ENCODE results near the gene TEKTIP1.

The TEKTIP1 gene

DNA sequence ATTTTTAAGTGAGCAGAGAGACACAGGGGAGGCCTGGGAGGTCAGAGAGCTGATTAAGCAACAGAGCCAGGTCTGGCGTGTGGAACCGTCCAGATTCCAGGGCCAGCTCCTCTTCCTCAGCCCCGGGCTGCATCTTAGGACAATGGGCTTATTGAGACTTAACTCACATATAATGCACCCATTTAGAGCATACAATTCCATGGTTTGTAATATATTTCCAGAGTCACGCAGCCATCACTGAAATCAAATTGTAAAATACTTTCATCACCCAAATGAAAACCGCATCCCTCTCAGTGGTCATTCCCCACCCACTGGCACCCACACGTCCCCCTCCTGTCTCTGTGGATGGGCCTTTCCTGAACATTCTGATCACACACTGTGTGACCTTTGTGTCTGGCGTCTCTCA is 31.6 kb downstream of the TEKTIP1 start:
- DNase-seq (ENCODE audit: low read depth): no peak
- no peak overlapping the region for H3K4me3 ChIP-seq (ENCODE audit: low read length)
- TF ChIP-seq CTCF (conservative IDR thresholded peaks at IDR 0.05; ENCODE audit: low read length): no peak

GRCh38 chr19:3572132-3572854 is 33.3 kb downstream of the TEKTIP1 start:
- H3K4me3 ChIP-seq (ENCODE audit: low read length): peak overlapping the region; percentile 78
- DNase-seq (ENCODE audit: low read depth): peak; percentile 100
- no peak for TF ChIP-seq CTCF (conservative IDR thresholded peaks at IDR 0.05; ENCODE audit: low read length)

- DNase-seq (ENCODE audit: low read depth): no peak
- peak within 1 kb of the TSS; percentile 80 for H3K4me3 ChIP-seq (ENCODE audit: low read length)
- TF ChIP-seq CTCF (conservative IDR thresholded peaks at IDR 0.05; ENCODE audit: low read length): no peak
Observed at GRCh38 chr19:3572855-3573161, 33.8 kb downstream of the TEKTIP1 start, which contains the start of gene HMG20B. Gene HMG20B, plus strand, starts transcription at chr19:3572944. Its CDS starts 366 bp downstream, at chr19:3573310.

DNA sequence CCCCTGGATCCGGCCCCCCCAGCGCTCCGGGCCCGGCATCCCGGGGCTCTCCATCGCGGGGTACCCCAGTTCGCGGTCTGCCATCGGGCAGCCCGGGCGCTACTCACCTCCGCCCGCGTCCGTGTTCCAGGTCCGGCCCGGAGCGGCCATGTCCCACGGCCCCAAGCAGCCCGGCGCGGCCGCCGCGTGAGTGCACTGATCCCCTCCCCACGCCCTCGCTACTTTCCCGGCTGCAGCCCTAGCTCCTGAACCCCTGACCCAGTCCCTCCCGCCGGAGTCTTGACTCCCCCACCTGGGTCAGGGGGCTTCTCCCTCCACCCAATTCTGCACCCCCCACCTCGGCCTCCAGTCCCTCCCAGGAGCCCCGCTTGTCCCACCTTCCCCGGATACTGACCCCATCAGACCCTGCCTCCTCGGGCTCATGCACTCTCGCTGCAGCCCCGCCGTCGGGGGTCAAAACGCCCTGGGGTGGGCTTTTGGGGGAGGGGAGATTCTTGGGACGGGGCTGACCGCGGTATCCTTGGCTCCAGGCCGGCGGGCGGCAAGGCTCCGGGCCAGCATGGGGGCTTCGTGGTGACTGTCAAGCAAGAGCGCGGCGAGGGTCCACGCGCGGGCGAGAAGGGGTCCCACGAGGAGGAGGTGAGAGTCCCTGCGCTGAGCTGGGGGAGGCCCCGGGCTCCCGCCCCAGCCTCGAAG is 34.3 kb downstream of the TEKTIP1 start:
- peak overlapping the region; percentile 80 for H3K4me3 ChIP-seq (ENCODE audit: low read length)
- no peak for DNase-seq (ENCODE audit: low read depth)
- TF ChIP-seq CTCF (conservative IDR thresholded peaks at IDR 0.05; ENCODE audit: low read length): no peak

DNA sequence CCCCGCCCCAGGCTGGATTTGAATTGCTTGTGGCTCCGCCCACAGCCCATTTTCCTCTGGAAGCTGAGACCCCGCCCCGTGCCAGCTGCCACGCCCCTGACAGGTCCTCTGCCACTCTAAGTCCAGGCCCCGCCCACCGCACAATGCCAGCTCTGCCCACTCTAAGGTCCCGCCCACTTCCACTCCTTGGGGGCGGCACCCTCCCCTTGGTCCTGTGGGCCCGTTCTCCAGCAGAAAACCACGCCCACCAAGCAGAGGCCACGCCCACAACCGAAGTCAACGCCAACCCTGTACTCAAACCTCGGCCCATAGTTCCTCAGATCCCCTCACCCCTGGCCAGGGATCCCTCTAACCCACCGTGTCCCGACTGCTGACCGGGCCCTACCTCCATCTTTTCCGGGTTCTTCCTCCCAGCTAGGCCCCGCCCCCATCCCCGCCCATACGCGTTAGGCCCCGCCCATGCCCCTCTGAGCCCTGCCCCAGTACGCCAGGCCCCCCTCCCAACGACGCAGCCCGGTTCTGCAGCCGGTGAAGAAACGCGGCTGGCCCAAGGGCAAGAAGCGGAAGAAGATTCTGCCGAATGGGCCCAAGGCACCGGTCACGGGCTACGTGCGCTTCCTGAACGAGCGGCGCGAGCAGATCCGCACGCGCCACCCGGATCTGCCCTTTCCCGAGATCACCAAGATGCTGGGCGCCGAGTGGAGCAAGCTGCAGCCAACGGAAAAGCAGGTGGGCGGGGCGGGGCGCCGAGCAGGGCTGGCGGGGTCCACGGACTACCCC is 35.1 kb downstream of the TEKTIP1 start:
- TF ChIP-seq CTCF (conservative IDR thresholded peaks at IDR 0.05; ENCODE audit: low read length): no peak
- peak; percentile 94 for DNase-seq (ENCODE audit: low read depth)
- H3K4me3 ChIP-seq (ENCODE audit: low read length): peak overlapping the region; percentile 80

- DNase-seq (ENCODE audit: low read depth): no peak
- TF ChIP-seq CTCF (conservative IDR thresholded peaks at IDR 0.05; ENCODE audit: low read length): no peak; the same call in 1 of the 2 replicates
- no peak overlapping the region for H3K4me3 ChIP-seq (ENCODE audit: low read length)
Observed at GRCh38 chr19:3575260-3575741, 36.3 kb downstream of the TEKTIP1 start.

Data from AG10803 (cell line).